GM12878 (cell line): ENCODE data around the gene FMNL3. TPM values are rescaled to one million over a fixed set of nuclear protein-coding genes. Genes with fewer than 3 reads are reported as not detected.

Experiments used
- ATAC-seq: fragments of 200-7000 bp; cut with Tn5 transposase; 3 replicates; pipeline ENCODE4 v1.9.1; 2020; ENCODE audit warnings: mild to moderate bottlenecking, moderate library complexity
- BruUV-seq: library from RNA; stranded (reverse); fragments of 400-500 nt; replicated peaks from 2 replicates; lab custom pipeline; 2021; lab: Mats Ljungman, UMichigan
- CTCF ChIA-PET: fragments of 300-600 bp; sonication (Branson Sonifier 250); formaldehyde crosslinking; extraction: SDS; loops from one replicate; lab custom pipeline; 2021; ENCODE audit warnings: inconsistent platforms; lab: Yijun Ruan, JAX
- POLR2A ChIA-PET: fragments of 350-600 bp; formaldehyde crosslinking; extraction: SDS; loops from one replicate; lab custom pipeline; 2021; ENCODE audit warnings: inconsistent platforms; lab: Charles Lee
- RAD21 ChIA-PET: fragments of 300-600 bp; sonication (Branson Sonifier 250); formaldehyde crosslinking; loops from one replicate; lab custom pipeline; 2023; ENCODE audit warnings: antibody characterized with exemption; ENCODE audit not compliant: unreplicated experiment; lab: Charles Lee
- SMC1A ChIA-PET: fragments of 300-600 bp; sonication (Branson Sonifier 250); formaldehyde crosslinking; loops from one replicate; lab custom pipeline; 2023; ENCODE audit not compliant: unreplicated experiment, uncharacterized antibody; lab: Charles Lee
- DNase-seq: peaks from one replicate; pipeline ENCODE4 v3.0.0-alpha.2; 2011; ENCODE audit warnings: low read depth, low spot score
- FAIRE-seq: peaks from 3 replicates; lab custom pipeline; 2011; peaks lifted over from hg19 to GRCh38; lab: Jason Lieb, UNC
- H2AFZ ChIP-seq: 2 replicates; pipeline ENCODE4 v1.6.0; 2011; ENCODE audit warnings: low read depth, low read length, control low read depth; ENCODE audit not compliant: control insufficient read depth
- H3K27ac ChIP-seq: 2 replicates; pipeline ENCODE4 v1.5.1; 2011; ENCODE audit warnings: control low read depth; ENCODE audit not compliant: control insufficient read depth, insufficient read depth
- H3K27me3 ChIP-seq, 2 experiments: replicated peaks in 1 of 2; 2 replicates each; pipeline versions ENCODE4 v1.6.0 to v1.6.1; 2011; ENCODE audit warnings: low read length in 1 of 2; ENCODE audit not compliant: control insufficient read depth in 2 of 2, insufficient read depth in 2 of 2
- H3K36me3 ChIP-seq, 2 experiments: 2 replicates each; pipeline ENCODE4 v1.5.1; 2011; ENCODE audit warnings: low read length in 1 of 2; ENCODE audit not compliant: control insufficient read depth in 2 of 2, insufficient read depth in 2 of 2
- H3K4me1 ChIP-seq: 2 replicates; pipeline ENCODE4 v1.6.1; 2011; ENCODE audit warnings: mild to moderate bottlenecking, low read length, moderate library complexity, mixed read lengths; ENCODE audit not compliant: control insufficient read depth, insufficient read depth
- H3K4me2 ChIP-seq: 2 replicates; pipeline ENCODE4 v1.6.0; 2011; ENCODE audit warnings: control low read depth; ENCODE audit not compliant: control insufficient read depth, insufficient read depth
- H3K4me3 ChIP-seq: fragments of 200-600 bp; sonication (generic); 2 replicates; pipeline ENCODE4 v1.5.1; 2016
- H3K79me2 ChIP-seq: 2 replicates; pipeline ENCODE4 v1.6.0; 2011; ENCODE audit warnings: low read length; ENCODE audit not compliant: control insufficient read depth, insufficient read depth
- H3K9ac ChIP-seq: 2 replicates; pipeline ENCODE4 v1.8.0; 2011; ENCODE audit warnings: low read length, control low read depth, mixed read lengths; ENCODE audit not compliant: control insufficient read depth, insufficient read depth
- H3K9me3 ChIP-seq: replicated peaks from 3 replicates; pipeline ENCODE4 v1.5.1; 2011; ENCODE audit warnings: mild to moderate bottlenecking, low read length; ENCODE audit not compliant: control insufficient read depth, insufficient read depth
- H4K20me1 ChIP-seq: 2 replicates; pipeline ENCODE4 v1.6.0; 2011; ENCODE audit not compliant: control insufficient read depth, insufficient read depth
- whole genome bisulfite sequencing: methylation state at CpG from one replicate; pipeline ENCODE4 v1.1.6; 2016; ENCODE audit warnings: low lambda C conversion rate; ENCODE audit not compliant: insufficient replicate concordance, insufficient coverage; ENCODE audit errors: missing lambda C conversion rate; 5-methylcytosine and 5-hydroxymethylcytosine counted together
- in situ Hi-C: fragments of 300-500 bp; cut with MboI; formaldehyde crosslinking; loops from 9 replicates; pipeline ENCODE4 v1.14.3; 2018; ENCODE audit warnings: mixed read lengths
- intact Hi-C: fragments of 100-400 bp; cut with micrococcal nuclease; formaldehyde crosslinking; loops from one replicate; pipeline ENCODE4 v1.14.2; 2022; ENCODE audit not compliant: unreplicated experiment
- polyA plus RNA-seq, 11 experiments: library from polyadenylated mRNA; depleted of rRNA in 4 of 11; unstranded in 6 of 11; stranded (reverse) in 5 of 11; fragments of >200 nt; fragmentation: Nextera tagmentation in 4 of 11; fragmentation: Illumina TruSeq in 1 of 11; extraction: Ambion mirVana in 4 of 11; extraction: Trizol in 1 of 11; gene quantifications; 1 replicate in 1 of 11; 2 replicates in 10 of 11; pipeline versions ENCODE4 v1.2.1 to v1.2.3, GENCODE V29; 2011 to 2016; ENCODE audit warnings: inconsistent platforms in 2 of 11, missing spikeins in 2 of 11, low read depth in 1 of 11
- total RNA-seq, 4 experiments: library from RNA; depleted of rRNA in 3 of 4; stranded (reverse); fragments of >200 nt in 3 of 4; fragmentation: Illumina TruSeq in 1 of 4; extraction: Trizol in 1 of 4; gene quantifications; 2 replicates each; pipeline versions ENCODE4 v1.2.1 to v1.2.3, GENCODE V29; 2013 to 2021
- TF ChIP-seq, protein P1 (sequence below): fragments of 450-650 bp; formaldehyde crosslinking; IDR thresholded peaks from 2 replicates; pipeline ENCODE4 v1.4.0; 2022; ENCODE audit warnings: mild to moderate bottlenecking, moderate library complexity

The FMNL3 gene
- total and polyA plus RNA-seq, 10 of the 15 experiments (the other 5 are each of a cell fraction or from before 2014, with no cell fraction given) = 3.0 to 64.9 (median 30.9) TPM

DNA sequence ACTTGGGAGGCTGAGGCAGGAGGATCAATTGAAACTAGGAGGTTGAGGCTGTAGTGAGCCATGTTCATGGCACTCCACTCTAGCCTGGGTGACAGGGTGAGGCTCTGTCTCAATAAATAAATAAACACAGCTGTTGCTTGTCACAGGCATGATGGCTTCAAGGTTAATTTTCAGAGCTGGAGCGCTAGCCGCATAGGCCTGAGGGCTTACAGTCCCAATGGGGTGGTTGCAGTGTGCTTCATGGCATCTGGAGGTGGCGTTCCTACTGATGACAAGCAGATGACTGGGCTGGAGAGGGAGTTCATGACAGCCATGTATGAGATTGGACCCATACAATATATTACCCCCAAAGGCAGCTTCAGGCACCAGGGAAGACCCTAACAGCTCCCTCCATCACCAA is 1.6 kb upstream of the FMNL3 start:
- Histone ChIP-seq H3K9me3 (no peaks in the 10 kb centered on the region; the same call in 2 of the 3 replicates), H3K4me1 (peaks cover 9% of the 10 kb centered on the region), H3K4me3 (no peak overlapping the region), H3K79me2 (peaks cover 33% of the 10 kb centered on the region), H3K27me3 (peaks cover 0 to 4% of the 10 kb centered on the region in 2 experiments; a peak in 1 of 4 replicates), H3K4me2 (no peak overlapping the region), H2AFZ (no peak overlapping the region), H4K20me1 (no peaks in the 10 kb centered on the region), H3K36me3 (no peaks in the 10 kb centered on the region), H3K27ac (no peak overlapping the region), H3K9ac (no peak overlapping the region)
- ChIA-PET POLR2A (interaction anchor here (0.5 to 7.2 kb wide), 3 partner anchors 54 to 198 kb away, joined by 4 to 40 read pairs (median 4); no protein-coding TSS in a partner anchor), SMC1A (interaction anchor here (0.7 to 13.8 kb wide), 14 partner anchors 18 to 198 kb away, joined by 3 to 191 read pairs (median 4); partner anchors contain the start of gene TMBIM6), CTCF (interaction anchor here (0.8 to 17.7 kb wide), 14 partner anchors 9 to 351 kb away, joined by 3 to 486 read pairs (median 6); no protein-coding TSS in a partner anchor), RAD21 (interaction anchor here (0.9 to 9.7 kb wide), 10 partner anchors 32 to 155 kb away, joined by 3 to 107 read pairs (median 5); partner anchors contain the start of gene TMBIM6)
- TF ChIP-seq, protein P1, sequence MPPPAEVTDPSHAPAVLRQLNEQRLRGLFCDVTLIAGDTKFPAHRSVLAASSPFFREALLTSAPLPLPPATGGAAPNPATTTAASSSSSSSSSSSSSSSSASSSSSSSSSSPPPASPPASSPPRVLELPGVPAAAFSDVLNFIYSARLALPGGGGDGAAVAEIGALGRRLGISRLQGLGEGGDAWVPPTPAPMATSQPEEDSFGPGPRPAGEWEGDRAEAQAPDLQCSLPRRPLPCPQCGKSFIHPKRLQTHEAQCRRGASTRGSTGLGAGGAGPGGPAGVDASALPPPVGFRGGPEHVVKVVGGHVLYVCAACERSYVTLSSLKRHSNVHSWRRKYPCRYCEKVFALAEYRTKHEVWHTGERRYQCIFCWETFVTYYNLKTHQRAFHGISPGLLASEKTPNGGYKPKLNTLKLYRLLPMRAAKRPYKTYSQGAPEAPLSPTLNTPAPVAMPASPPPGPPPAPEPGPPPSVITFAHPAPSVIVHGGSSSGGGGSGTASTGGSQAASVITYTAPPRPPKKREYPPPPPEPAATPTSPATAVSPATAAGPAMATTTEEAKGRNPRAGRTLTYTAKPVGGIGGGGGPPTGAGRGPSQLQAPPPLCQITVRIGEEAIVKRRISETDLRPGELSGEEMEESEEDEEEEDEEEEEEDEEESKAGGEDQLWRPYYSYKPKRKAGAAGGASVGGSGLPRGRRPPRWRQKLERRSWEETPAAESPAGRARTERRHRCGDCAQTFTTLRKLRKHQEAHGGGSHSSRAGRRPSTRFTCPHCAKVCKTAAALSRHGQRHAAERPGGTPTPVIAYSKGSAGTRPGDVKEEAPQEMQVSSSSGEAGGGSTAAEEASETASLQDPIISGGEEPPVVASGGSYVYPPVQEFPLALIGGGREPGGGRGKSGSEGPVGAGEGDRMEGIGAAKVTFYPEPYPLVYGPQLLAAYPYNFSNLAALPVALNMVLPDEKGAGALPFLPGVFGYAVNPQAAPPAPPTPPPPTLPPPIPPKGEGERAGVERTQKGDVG = no peak
- in situ Hi-C loops (loop anchor here (5.0 kb wide), 1 partner anchor 67 kb away; no protein-coding TSS in a partner anchor), intact Hi-C loops (loop anchor here (5.0 kb wide), 2 partner anchors 142 to 342 kb away; partner anchors contain the start of genes MCRS1 and SPATS2)
- ATAC-seq (no peak), DNase-seq (no peak), FAIRE-seq (no peak)
- 67% methylated on average over 3 of the region's 3 CpGs for WGBS
- no TSS peak for BruUV-seq
